ENCODE measurements around the gene RNF26. TPM values are rescaled to one million over a fixed set of nuclear protein-coding genes. Genes with fewer than 3 reads are reported as not detected.
A peak's percentile ranks its signal among the peaks of the same experiment; 100 is the strongest.

RNF26 gene
- total RNA-seq, 2 donors from 2014 or later: 5.7 to 9.2 TPM

DNA sequence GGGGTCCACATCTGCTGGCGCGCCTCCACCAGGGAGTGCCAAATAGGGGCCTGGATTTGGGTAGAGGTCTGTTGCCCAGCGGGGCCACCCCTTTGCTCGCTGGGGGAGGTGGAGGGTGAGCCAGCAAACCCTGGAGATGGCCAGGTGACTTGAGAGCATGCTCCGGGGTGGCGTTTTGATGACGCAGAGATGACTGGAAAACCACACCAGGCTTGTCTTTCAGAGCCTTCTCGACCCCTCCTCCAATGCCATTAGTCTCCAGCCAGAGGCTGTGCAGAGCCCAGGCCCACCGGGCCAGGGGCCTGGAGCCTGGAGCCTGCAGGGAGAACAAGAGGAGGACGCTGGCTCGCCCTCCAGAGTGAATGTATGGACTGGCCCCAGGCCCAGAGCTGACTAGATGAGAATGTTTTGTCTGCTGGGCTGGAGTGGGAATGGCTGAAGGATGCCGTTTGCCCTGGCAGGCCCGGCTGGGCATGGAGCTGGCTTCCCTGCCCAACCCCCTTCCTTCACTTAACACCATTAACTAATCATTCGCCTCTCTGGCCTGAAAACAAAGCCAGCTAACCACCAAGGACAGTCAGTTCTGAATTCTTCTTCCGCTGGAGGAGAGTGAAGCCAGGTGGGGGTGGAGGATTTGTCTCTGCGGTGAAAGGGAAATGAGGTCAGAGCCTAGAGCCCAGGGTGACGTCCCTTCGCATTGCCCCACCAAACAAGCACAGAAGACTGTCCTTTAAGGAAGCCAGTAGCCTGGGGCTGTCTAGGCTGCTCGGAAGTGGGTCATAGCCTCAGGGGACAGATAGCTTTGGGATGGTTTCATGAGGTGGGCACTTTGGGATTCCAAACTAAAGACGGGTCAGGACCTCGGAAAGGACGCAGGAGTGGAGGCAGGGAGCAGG is 15.8 kb upstream of the RNF26 start:
- 51 to 61% methylated on average over 15 to 22 of the region's 22 CpGs for WGBS, 2 donors
- Histone ChIP-seq H3K27ac (peak overlapping the region in 3 of 4 donors; percentile 26 to 66 (median 53)), H3K36me3 (replicated peaks in 1 of 2; ENCODE audit: insufficient read depth in 1 of 2, low read depth in 2 of 2) (no peaks in the 10 kb centered on the region), H3K27me3 (peaks cover 0 to 7% of the 10 kb centered on the region in 2 donors), H3K4me1 (peaks cover 55% of the 10 kb centered on the region), H3K4me3 (no peak overlapping the region), H3K9me3 (no peaks in the 10 kb centered on the region)
- DNase-seq: peak in 2 of 4 donors; percentile 33 to 45
- intact Hi-C loops (cut with DNase I): no loop called here
- no peak for ATAC-seq
- TF ChIP-seq CTCF (IDR thresholded peaks at IDR 0.05) (no peak), POLR2A (IDR thresholded peaks at IDR 0.05) (no peak)

DNA sequence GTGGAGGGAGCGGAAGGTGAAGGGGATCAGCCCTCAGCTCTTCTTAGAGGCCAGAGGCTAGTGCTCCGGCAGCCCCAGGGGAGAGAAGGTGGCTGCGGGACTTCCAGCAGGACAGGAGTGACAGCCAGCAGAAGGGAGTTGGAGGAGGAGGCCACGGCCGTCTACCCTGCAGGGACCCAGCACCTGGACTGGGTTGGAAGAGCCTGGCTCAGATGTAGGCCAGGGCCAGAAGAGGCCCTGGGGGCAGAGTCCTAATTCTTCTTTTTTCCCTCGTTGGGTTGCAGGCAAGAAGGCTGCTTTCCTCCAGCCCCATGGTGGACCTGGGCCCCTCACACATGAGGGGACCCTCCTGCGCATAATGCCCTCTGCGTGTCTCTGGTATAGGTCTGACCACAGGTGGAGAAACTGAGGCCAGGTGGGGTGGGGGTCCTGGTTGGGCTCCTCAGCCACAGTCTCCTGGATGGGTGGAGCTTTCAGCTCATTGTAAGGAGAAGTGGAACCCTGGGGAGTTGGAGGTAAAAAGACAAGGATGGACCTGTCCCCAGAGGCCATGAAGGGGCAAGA is 15.1 kb upstream of the RNF26 start:
- H3K27ac ChIP-seq: peak overlapping the region in 3 of 4 donors; percentile 26 to 66 (median 53)
- ATAC-seq (no peak), DNase-seq (no peak)
- H3K36me3 ChIP-seq (replicated peaks in 1 of 2; ENCODE audit: insufficient read depth in 1 of 2, low read depth in 2 of 2): no peaks in the 10 kb centered on the region
- peaks cover 55% of the 10 kb centered on the region for H3K4me1 ChIP-seq
- H3K4me3 ChIP-seq: no peak overlapping the region
- peaks cover 0 to 7% of the 10 kb centered on the region in 2 donors for H3K27me3 ChIP-seq
- H3K9me3 ChIP-seq: no peaks in the 10 kb centered on the region
- WGBS, 2 donors: 79 to 86% methylated on average over 6 to 8 of the region's 8 CpGs
- intact Hi-C loops (cut with DNase I): no loop called here
- TF ChIP-seq POLR2A (IDR thresholded peaks at IDR 0.05) (no peak), CTCF (IDR thresholded peaks at IDR 0.05) (no peak)

DNA sequence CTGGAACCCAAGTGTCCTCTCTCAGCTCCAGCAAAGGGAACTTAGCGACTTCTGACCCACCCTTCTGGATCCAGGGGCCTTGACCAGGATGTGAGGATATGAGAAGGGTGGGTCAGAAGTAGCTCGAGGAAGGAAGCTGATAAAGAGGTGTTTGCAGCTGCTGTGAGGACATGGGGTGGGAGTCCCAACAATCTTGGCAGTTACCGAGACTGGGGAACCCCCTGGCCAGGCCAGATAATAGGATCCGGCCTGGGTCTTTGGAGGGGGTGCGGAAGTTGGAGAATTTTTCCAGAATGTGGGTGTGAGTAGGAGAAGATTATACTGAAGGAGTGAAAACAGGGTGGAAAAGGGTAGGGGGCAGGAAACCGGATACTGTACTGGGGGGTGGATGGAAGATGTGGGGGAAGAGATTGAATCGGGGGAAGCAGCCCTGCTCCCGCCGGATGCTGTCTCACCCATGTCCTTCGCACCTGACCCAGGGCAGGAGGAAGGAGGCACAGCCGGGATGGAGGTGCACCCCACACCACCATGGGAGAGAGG is 14.6 kb upstream of the RNF26 start:
- WGBS, 2 donors: 64 to 70% methylated on average over 11 of the region's 11 CpGs
- intact Hi-C loops (cut with DNase I): loop anchor here (5.0 kb wide), 1 partner anchor 58 kb away; no protein-coding TSS in a partner anchor
- no peaks in the 10 kb centered on the region for H3K9me3 ChIP-seq
- no peaks in the 10 kb centered on the region for H3K36me3 ChIP-seq (replicated peaks in 1 of 2; ENCODE audit: insufficient read depth in 1 of 2, low read depth in 2 of 2)
- H3K27ac ChIP-seq: peak overlapping the region in 3 of 4 donors; percentile 26 to 66 (median 53)
- no peak for ATAC-seq
- peaks cover 51% of the 10 kb centered on the region for H3K4me1 ChIP-seq
- peaks cover 0 to 7% of the 10 kb centered on the region in 2 donors for H3K27me3 ChIP-seq
- no peak for DNase-seq
- H3K4me3 ChIP-seq: no peak overlapping the region
- TF ChIP-seq POLR2A (IDR thresholded peaks at IDR 0.05) (no peak), CTCF (IDR thresholded peaks at IDR 0.05) (no peak)

GRCh38 chr11:119320240-119320775 is 14.0 kb upstream of the RNF26 start:
- WGBS, 2 donors: 61 to 67% methylated on average over 7 to 16 of the region's 17 CpGs
- H3K4me3 ChIP-seq: no peak overlapping the region
- ATAC-seq (no peak), DNase-seq (no peak)
- no peaks in the 10 kb centered on the region for H3K9me3 ChIP-seq
- TF ChIP-seq POLR2A (IDR thresholded peaks at IDR 0.05) (no peak), CTCF (IDR thresholded peaks at IDR 0.05) (no peak)
- H3K27me3 ChIP-seq: peaks cover 0 to 4% of the 10 kb centered on the region in 2 donors
- no peaks in the 10 kb centered on the region for H3K36me3 ChIP-seq (replicated peaks in 1 of 2; ENCODE audit: insufficient read depth in 1 of 2, low read depth in 2 of 2)
- peak overlapping the region in 2 of 4 donors; percentile 47 to 52 for H3K27ac ChIP-seq
- peaks cover 46% of the 10 kb centered on the region for H3K4me1 ChIP-seq
- intact Hi-C loops (cut with DNase I): loop anchor here (5.0 kb wide), 1 partner anchor 57 kb away; no protein-coding TSS in a partner anchor
